HTR-8/SVneo (cell line): ENCODE results near the gene PROP1.
"Not testable (repeated sequence)": the region's sequence is repeated elsewhere in the genome, so short reads cannot be mapped to it uniquely, and the experiment has no call there.

Experiments
- DNase-seq: peaks from one replicate; pipeline ENCODE4 v3.0.0; 2011; ENCODE audit warnings: low spot score, mixed read lengths; ENCODE audit not compliant: insufficient read length
- FAIRE-seq: peaks from 2 replicates; lab custom pipeline; 2011; peaks lifted over from hg19 to GRCh38; lab: Jason Lieb, UNC

PROP1 gene

GRCh38 chr5:177983763-177984583 is 12.1 kb downstream of the PROP1 start:
- FAIRE-seq (no peak), DNase-seq (no peak)

- DNase-seq, result no peak
- FAIRE-seq, result no peak
These were observed 13.1 kb downstream of the PROP1 start for GRCh38 chr5:177982956-177983355.

- FAIRE-seq (no peak), DNase-seq (no peak)
These were observed 13.8 kb downstream of the PROP1 start for GRCh38 chr5:177982072-177982727.

- FAIRE-seq, result no peak
- no peak for DNase-seq
These were observed 14.6 kb downstream of the PROP1 start for GRCh38 chr5:177981296-177982071.

GRCh38 chr5:177980743-177981151 is 15.3 kb downstream of the PROP1 start:
- FAIRE-seq (no peak), DNase-seq (no peak)

GRCh38 chr5:177977600-177977999 is 18.4 kb downstream of the PROP1 start:
- not testable (repeated sequence) for FAIRE-seq, DNase-seq

- DNase-seq, result no peak
- no peak for FAIRE-seq
These were observed 22.9 kb downstream of the PROP1 start for GRCh38 chr5:177973066-177973635.

GRCh38 chr5:177972613-177973012 is 23.4 kb downstream of the PROP1 start:
- FAIRE-seq (no peak), DNase-seq (no peak)

GRCh38 chr5:177972014-177972413 is 24.0 kb downstream of the PROP1 start:
- not testable (repeated sequence) for FAIRE-seq, DNase-seq

- FAIRE-seq (no peak), DNase-seq (no peak)
These were observed 27.3 kb downstream of the PROP1 start for GRCh38 chr5:177968661-177969211.

- FAIRE-seq (no peak), DNase-seq (no peak)
These were observed 28.7 kb downstream of the PROP1 start for GRCh38 chr5:177967221-177967887.

GRCh38 chr5:177966839-177967166 is 29.2 kb downstream of the PROP1 start:
- FAIRE-seq (no peak), DNase-seq (no peak)

- DNase-seq (no peak), FAIRE-seq (no peak)
These were observed 29.8 kb downstream of the PROP1 start for GRCh38 chr5:177966009-177966838.

- FAIRE-seq (no peak), DNase-seq (no peak)
These were observed 31.6 kb downstream of the PROP1 start for GRCh38 chr5:177964471-177964870.

GRCh38 chr5:177963966-177964365 is 32.1 kb downstream of the PROP1 start:
- FAIRE-seq, result no peak

GRCh38 chr5:177959315-177959714 is 36.7 kb downstream of the PROP1 start:
- FAIRE-seq, result no peak
- no peak for DNase-seq

More at GRCh38 chr5:177963966-177964365, 32.1 kb downstream of the PROP1 start:
- no peak for DNase-seq

- DNase-seq (no peak), FAIRE-seq (no peak)
These were observed 37.3 kb downstream of the PROP1 start for GRCh38 chr5:177958696-177959095.

- DNase-seq, result no peak
- FAIRE-seq, result no peak
These were observed 38.8 kb downstream of the PROP1 start for GRCh38 chr5:177957241-177957640.

GRCh38 chr5:177953101-177953500 is 42.9 kb downstream of the PROP1 start:
- DNase-seq, result not testable (repeated sequence)
- FAIRE-seq, result peak; percentile 9
